B cell (primary cell): Measurements from ENCODE around the gene NPSR1. TPM values are rescaled to one million over a fixed set of nuclear protein-coding genes. Genes with fewer than 3 reads are reported as not detected.

Experiments
- ATAC-seq: fragments of 200-7000 bp; cut with Tn5 transposase; one replicate; pipeline ENCODE4 v1.10.0; 2021; ENCODE audit warnings: low read depth, mild to moderate bottlenecking, moderate number of reproducible peaks, moderate library complexity
- CTCF ChIA-PET: fragments of 350-600 bp; sonication (Branson Sonifier 250); formaldehyde crosslinking; loops from one replicate; lab custom pipeline; 2021; ENCODE audit warnings: antibody characterized with exemption, inconsistent platforms; lab: Charles Lee
- POLR2A ChIA-PET: fragments of 350-600 bp; sonication (Branson Sonifier 250); formaldehyde crosslinking; loops from one replicate; lab custom pipeline; 2021; ENCODE audit warnings: antibody characterized with exemption; lab: Charles Lee
- DNase-seq: peaks from one replicate; pipeline ENCODE4 v3.0.0; 2013
- H2AFZ ChIP-seq: 2 replicates; pipeline ENCODE4 v1.6.1; 2012; ENCODE audit warnings: mild to moderate bottlenecking, low read depth, low read length; ENCODE audit not compliant: insufficient read depth, poor library complexity, severe bottlenecking
- H3K27ac ChIP-seq, 2 donors: 1 replicate in 1 of 2; 2 replicates in 1 of 2; pipeline ENCODE4 v1.5.1; 2012 to 2013; ENCODE audit warnings: low read length in 2 of 2, mild to moderate bottlenecking in 2 of 2, moderate library complexity in 1 of 2
- H3K27me3 ChIP-seq, 4 experiments: fragments of 200-600 bp in 1 of 4; sonication (generic) in 1 of 4; replicated peaks in 1 of 4; 1 replicate in 2 of 4; 2 replicates in 2 of 4; pipeline versions ENCODE4 v1.6.1 to v1.7.0; 2013 to 2016; ENCODE audit warnings: low read length in 3 of 4, mild to moderate bottlenecking in 2 of 4, mixed read lengths in 1 of 4, moderate library complexity in 1 of 4; ENCODE audit not compliant: insufficient read depth in 4 of 4, control insufficient read depth in 3 of 4; ENCODE audit errors: control extremely low read depth in 1 of 4
- H3K36me3 ChIP-seq, 2 experiments: replicated peaks in 1 of 2; 1 replicate in 1 of 2; 2 replicates in 1 of 2; pipeline versions ENCODE4 v1.6.1 to v1.7.1; 2013; ENCODE audit warnings: low read length in 1 of 2; ENCODE audit not compliant: insufficient read depth in 2 of 2, control insufficient read depth in 1 of 2; ENCODE audit errors: control extremely low read depth in 1 of 2, extremely low read depth in 1 of 2
- H3K4me1 ChIP-seq, 2 donors: fragments of 200-600 bp in 1 of 2; sonication (generic) in 1 of 2; 1 replicate in 1 of 2; 2 replicates in 1 of 2; pipeline versions ENCODE4 v1.5.1 to v1.6.1; 2013 to 2017; ENCODE audit warnings: low read length in 2 of 2; ENCODE audit not compliant: control insufficient read depth in 2 of 2, insufficient read depth in 2 of 2
- H3K4me2 ChIP-seq: replicated peaks from 2 replicates; pipeline ENCODE3; 2012; ENCODE audit warnings: mild to moderate bottlenecking, low read depth, low read length; ENCODE audit not compliant: poor library complexity, severe bottlenecking
- H3K4me3 ChIP-seq, 5 experiments: fragments of 200-600 bp in 1 of 5; sonication (generic) in 1 of 5; 1 replicate in 3 of 5; 2 replicates in 2 of 5; pipeline versions ENCODE4 v1.5.1 to v1.7.0; 2011 to 2016; ENCODE audit warnings: low read length in 4 of 5, mild to moderate bottlenecking in 4 of 5, low read depth in 2 of 5, control low read depth in 1 of 5, moderate library complexity in 1 of 5; ENCODE audit not compliant: insufficient read depth in 1 of 5; ENCODE audit errors: control extremely low read depth in 1 of 5, extremely low read depth in 1 of 5
- H3K79me2 ChIP-seq: fragments of 200-600 bp; sonication (generic); one replicate; pipeline ENCODE4 v1.6.0; 2016; ENCODE audit warnings: low read length; ENCODE audit not compliant: control insufficient read depth, insufficient read depth
- H3K9ac ChIP-seq: fragments of 200-600 bp; sonication (generic); 2 replicates; pipeline ENCODE4 v1.6.1; 2017; ENCODE audit warnings: mild to moderate bottlenecking, low read length, moderate library complexity
- H3K9me3 ChIP-seq, 3 donors: one replicate each; pipeline versions ENCODE4 v1.6.1 to v1.7.1; 2013; ENCODE audit warnings: low read length in 2 of 3; ENCODE audit not compliant: control insufficient read depth in 2 of 3, insufficient read depth in 1 of 3; ENCODE audit errors: control extremely low read depth in 1 of 3
- H4K20me1 ChIP-seq: 2 replicates; pipeline ENCODE4 v1.6.0; 2012; ENCODE audit warnings: mild to moderate bottlenecking, low read length; ENCODE audit not compliant: insufficient read depth, control insufficient read depth, poor library complexity, severe bottlenecking
- H3K27ac Mint-ChIP-seq: one replicate; pipeline ENCODE4 v1.8.0; 2021; ENCODE audit warnings: mixed read lengths
- H3K27me3 Mint-ChIP-seq: one replicate; pipeline ENCODE4 v1.8.0; 2021; ENCODE audit warnings: mixed read lengths
- H3K4me1 Mint-ChIP-seq: one replicate; pipeline ENCODE4 v1.8.0; 2021; ENCODE audit warnings: mixed read lengths
- H3K4me3 Mint-ChIP-seq: one replicate; pipeline ENCODE4 v1.8.0; 2021; ENCODE audit warnings: mixed read lengths
- H3K9me3 Mint-ChIP-seq: one replicate; pipeline ENCODE4 v1.8.0; 2022; ENCODE audit warnings: mixed read lengths; ENCODE audit not compliant: insufficient read depth
- EZH2 ChIP-seq: IDR thresholded peaks from 2 replicates; pipeline ENCODE4 v1.6.1; 2012; ENCODE audit warnings: borderline replicate concordance, low read depth, mild to moderate bottlenecking, moderate library complexity, low read length; ENCODE audit not compliant: insufficient read depth, poor library complexity, severe bottlenecking
- WGBS: methylation state at CpG from one replicate; pipeline ENCODE4 v1.1.5; 2013; ENCODE audit warnings: missing lambda C conversion rate; ENCODE audit not compliant: insufficient coverage; 5-methylcytosine and 5-hydroxymethylcytosine counted together
- intact Hi-C: fragments of 100-400 bp; cut with micrococcal nuclease; formaldehyde crosslinking; loops from one replicate; pipeline ENCODE4 v1.10.0; 2022
- polyA plus RNA-seq: library from polyadenylated mRNA; depleted of rRNA; stranded (reverse); fragments of >200 nt; gene quantifications from 2 replicates; pipeline ENCODE4 v1.2.3, GENCODE V29; 2012
- total RNA-seq, 2 donors: library from RNA; stranded (reverse); fragments of 120-200 nt in 1 of 2; gene quantifications; 1 replicate in 1 of 2; 2 replicates in 1 of 2; pipeline versions ENCODE4 v1.2.3 to v1.2.4, GENCODE V29; 2013 to 2022
- TF ChIP-seq, protein P1 (sequence below): fragments of 200-600 bp; IDR thresholded peaks from one replicate; pipeline ENCODE4 v1.8.0; 2022; ENCODE audit warnings: antibody characterized with exemption, mild to moderate bottlenecking

The NPSR1 gene
- total and polyA plus RNA-seq, 2 donors (not counting 1 experiment from before 2014, with no cell fraction given): not detected

DNA sequence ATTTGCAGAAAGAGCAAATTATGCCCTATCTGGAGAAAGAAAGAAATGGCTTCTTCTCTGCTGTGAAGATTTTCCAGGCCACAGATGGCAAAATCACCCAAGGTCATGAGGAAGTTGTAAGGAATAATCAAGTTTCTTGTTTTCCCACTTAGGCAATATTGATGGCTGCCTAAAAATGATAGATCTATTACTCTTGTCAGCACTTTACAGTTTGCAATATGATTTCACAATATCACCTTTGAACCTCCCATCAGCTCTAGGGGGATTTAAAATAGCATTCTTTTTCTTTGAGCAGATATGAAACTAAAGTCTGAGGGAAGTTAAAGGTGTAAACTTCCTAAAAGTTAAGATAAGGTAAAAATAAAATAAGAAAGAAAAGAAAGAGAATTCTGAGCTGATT lies 6.7 kb downstream of the NPSR1 start:
- no peak for DNase-seq
- H4K20me1 ChIP-seq: no peaks in the 10 kb centered on the region
- no peaks in the 10 kb centered on the region for H3K36me3 ChIP-seq
- no peak overlapping the region for H3K27ac ChIP-seq
- H3K4me1 ChIP-seq: no peaks in the 10 kb centered on the region
- H2AFZ ChIP-seq: no peak overlapping the region
- H3K4me3 ChIP-seq: no peak overlapping the region
- TF ChIP-seq EZH2: no peak
- TF ChIP-seq, protein P1, sequence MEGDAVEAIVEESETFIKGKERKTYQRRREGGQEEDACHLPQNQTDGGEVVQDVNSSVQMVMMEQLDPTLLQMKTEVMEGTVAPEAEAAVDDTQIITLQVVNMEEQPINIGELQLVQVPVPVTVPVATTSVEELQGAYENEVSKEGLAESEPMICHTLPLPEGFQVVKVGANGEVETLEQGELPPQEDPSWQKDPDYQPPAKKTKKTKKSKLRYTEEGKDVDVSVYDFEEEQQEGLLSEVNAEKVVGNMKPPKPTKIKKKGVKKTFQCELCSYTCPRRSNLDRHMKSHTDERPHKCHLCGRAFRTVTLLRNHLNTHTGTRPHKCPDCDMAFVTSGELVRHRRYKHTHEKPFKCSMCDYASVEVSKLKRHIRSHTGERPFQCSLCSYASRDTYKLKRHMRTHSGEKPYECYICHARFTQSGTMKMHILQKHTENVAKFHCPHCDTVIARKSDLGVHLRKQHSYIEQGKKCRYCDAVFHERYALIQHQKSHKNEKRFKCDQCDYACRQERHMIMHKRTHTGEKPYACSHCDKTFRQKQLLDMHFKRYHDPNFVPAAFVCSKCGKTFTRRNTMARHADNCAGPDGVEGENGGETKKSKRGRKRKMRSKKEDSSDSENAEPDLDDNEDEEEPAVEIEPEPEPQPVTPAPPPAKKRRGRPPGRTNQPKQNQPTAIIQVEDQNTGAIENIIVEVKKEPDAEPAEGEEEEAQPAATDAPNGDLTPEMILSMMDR: no peak
- ChIA-PET POLR2A (no interaction called here), CTCF (no interaction called here)
- H3K79me2 ChIP-seq: no peaks in the 10 kb centered on the region
- H3K9me3 ChIP-seq: no peaks in the 10 kb centered on the region
- H3K9ac ChIP-seq: no peak overlapping the region
- Mint-ChIP-seq H3K27ac (no peak overlapping the region), H3K9me3 (no peaks in the 10 kb centered on the region), H3K4me1 (no peaks in the 10 kb centered on the region), H3K4me3 (no peak overlapping the region), H3K27me3 (no peaks in the 10 kb centered on the region)
- H3K4me2 ChIP-seq: no peak overlapping the region
- no peaks in the 10 kb centered on the region for H3K27me3 ChIP-seq
- intact Hi-C loops: no loop called here
- no peak for ATAC-seq

DNA sequence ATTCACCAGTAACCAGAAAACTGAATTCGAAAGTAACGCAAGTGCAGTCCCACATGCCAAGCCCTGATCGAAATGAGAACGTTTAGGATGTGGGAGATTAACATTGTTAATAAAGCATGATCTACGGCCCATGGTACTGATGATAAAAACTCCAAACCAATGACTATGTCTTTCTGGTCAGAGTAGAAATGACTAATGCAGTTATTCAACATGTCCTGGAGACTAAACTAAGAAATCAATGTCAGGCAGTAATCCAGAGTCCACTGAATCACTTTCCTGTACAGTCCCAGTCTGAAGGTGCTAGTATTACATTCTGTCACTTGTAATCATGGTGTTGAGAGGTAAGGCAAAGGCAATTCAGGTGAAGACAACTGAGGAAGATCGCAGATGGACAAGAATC lies 14.4 kb downstream of the NPSR1 start:
- POLR2A ChIA-PET: no interaction called here
- H3K9me3 ChIP-seq: no peaks in the 10 kb centered on the region
- DNase-seq: no peak
- no peaks in the 10 kb centered on the region for H3K79me2 ChIP-seq
- no peak overlapping the region for H3K9ac ChIP-seq
- no peak overlapping the region for H2AFZ ChIP-seq
- H3K27me3 ChIP-seq: no peaks in the 10 kb centered on the region
- CTCF ChIA-PET: no interaction called here
- H3K27me3 Mint-ChIP-seq: no peaks in the 10 kb centered on the region
- H3K4me3 Mint-ChIP-seq: no peak overlapping the region
- no peak overlapping the region for H3K27ac Mint-ChIP-seq
- H3K27ac ChIP-seq: no peak overlapping the region
- no peak for ATAC-seq
- H3K4me1 ChIP-seq: no peaks in the 10 kb centered on the region
- H3K9me3 Mint-ChIP-seq: no peaks in the 10 kb centered on the region
- H3K36me3 ChIP-seq: no peaks in the 10 kb centered on the region
- H4K20me1 ChIP-seq: no peaks in the 10 kb centered on the region
- intact Hi-C loops: no loop called here
- no peak overlapping the region for H3K4me3 ChIP-seq
- WGBS: 89% methylated on average over 3 of the region's 6 CpGs
- no peaks in the 10 kb centered on the region for H3K4me1 Mint-ChIP-seq
- no peak overlapping the region for H3K4me2 ChIP-seq
- no peak for TF ChIP-seq EZH2
- TF ChIP-seq, protein P1: no peak
